GM12873 (cell line): ENCODE results near the gene OARD1.

Experiments
- CTCF ChIP-seq: IDR thresholded peaks from 2 replicates; pipeline ENCODE4 v1.5.1; 2012; ENCODE audit warnings: low read depth, mild to moderate bottlenecking, moderate library complexity, low read length, control low read depth; ENCODE audit not compliant: insufficient read depth; ENCODE audit errors: missing control alignments

Gene OARD1

GRCh38 chr6:41028561-41029412 is 43.4 kb downstream of the OARD1 start:
- no peak for TF ChIP-seq CTCF

- peak; percentile 96 for TF ChIP-seq CTCF
These were observed 44.2 kb downstream of the OARD1 start for GRCh38 chr6:41027799-41028560.

GRCh38 chr6:41027241-41027640 is 44.9 kb downstream of the OARD1 start:
- no peak for TF ChIP-seq CTCF

- TF ChIP-seq CTCF = no peak
These were observed 46.1 kb downstream of the OARD1 start for GRCh38 chr6:41025966-41026530.

- TF ChIP-seq CTCF = no peak
These were observed 49.0 kb downstream of the OARD1 start for GRCh38 chr6:41023114-41023513.

GRCh38 chr6:41022294-41022693 is 49.9 kb downstream of the OARD1 start:
- TF ChIP-seq CTCF = no peak

GRCh38 chr6:41021832-41022231 is 50.3 kb downstream of the OARD1 start:
- TF ChIP-seq CTCF = no peak
